Measurements from ENCODE around the gene SP1.

DNA sequence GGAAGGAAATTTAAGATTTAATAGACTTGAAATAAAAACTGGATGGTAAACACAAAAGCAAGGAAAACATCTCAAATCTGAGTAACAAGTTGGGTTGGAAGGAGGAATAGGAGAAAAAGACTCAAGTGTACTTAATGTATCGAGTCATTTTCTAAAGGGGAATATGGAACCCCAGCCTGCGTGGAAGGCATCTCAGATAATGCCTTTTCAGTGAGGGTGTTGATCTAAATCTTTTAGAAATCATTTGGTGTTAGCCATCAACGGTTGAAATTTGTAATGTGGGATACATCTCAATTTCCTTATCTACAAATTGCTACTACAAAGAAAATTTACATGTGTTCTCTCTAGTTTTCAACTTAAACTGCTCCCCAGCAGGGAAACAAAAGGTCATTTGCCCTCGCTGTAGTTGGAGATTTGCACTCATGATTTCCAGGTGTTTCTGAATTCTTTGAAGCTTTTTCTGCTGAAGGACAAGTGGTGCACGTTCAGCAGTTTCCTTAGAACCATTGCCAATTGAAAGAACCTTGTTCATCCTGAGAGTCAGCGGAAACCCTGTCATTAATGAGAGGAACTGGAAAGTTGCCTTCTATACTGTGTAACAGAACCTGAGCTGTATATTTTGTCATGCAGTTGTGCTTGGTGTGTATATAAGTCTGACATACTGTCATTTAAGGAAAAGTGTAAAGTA, 74.1 kb downstream of the SP1 start:
- TF ChIP-seq, protein P1, sequence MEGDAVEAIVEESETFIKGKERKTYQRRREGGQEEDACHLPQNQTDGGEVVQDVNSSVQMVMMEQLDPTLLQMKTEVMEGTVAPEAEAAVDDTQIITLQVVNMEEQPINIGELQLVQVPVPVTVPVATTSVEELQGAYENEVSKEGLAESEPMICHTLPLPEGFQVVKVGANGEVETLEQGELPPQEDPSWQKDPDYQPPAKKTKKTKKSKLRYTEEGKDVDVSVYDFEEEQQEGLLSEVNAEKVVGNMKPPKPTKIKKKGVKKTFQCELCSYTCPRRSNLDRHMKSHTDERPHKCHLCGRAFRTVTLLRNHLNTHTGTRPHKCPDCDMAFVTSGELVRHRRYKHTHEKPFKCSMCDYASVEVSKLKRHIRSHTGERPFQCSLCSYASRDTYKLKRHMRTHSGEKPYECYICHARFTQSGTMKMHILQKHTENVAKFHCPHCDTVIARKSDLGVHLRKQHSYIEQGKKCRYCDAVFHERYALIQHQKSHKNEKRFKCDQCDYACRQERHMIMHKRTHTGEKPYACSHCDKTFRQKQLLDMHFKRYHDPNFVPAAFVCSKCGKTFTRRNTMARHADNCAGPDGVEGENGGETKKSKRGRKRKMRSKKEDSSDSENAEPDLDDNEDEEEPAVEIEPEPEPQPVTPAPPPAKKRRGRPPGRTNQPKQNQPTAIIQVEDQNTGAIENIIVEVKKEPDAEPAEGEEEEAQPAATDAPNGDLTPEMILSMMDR (IDR thresholded peaks at IDR 0.05 in 2 of 3, conservative IDR thresholded peaks at IDR 0.05 in 1 of 3; ENCODE audit: borderline replicate concordance in 1 of 3, insufficient read depth in 1 of 3, low read depth in 2 of 3, low read length in 2 of 3) = no peak
- TF ChIP-seq POLR2A (IDR thresholded peaks at IDR 0.05; ENCODE audit: borderline replicate concordance, extremely low read depth, insufficient read depth, insufficient read length) = no peak
- TF ChIP-seq, protein P2, sequence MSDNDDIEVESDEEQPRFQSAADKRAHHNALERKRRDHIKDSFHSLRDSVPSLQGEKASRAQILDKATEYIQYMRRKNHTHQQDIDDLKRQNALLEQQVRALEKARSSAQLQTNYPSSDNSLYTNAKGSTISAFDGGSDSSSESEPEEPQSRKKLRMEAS (IDR thresholded peaks at IDR 0.05) = no peak
- TF ChIP-seq EZH2phosphoT487 (IDR thresholded peaks at IDR 0.05; ENCODE audit: borderline replicate concordance) = no peak
- TF ChIP-seq JUND (IDR thresholded peaks at IDR 0.05) = no peak
- TF ChIP-seq TCF7L2 (IDR thresholded peaks at IDR 0.05; ENCODE audit: borderline replicate concordance, extremely low read depth, insufficient read depth, insufficient read length) = no peak
- no peak for TF ChIP-seq SP1 (IDR thresholded peaks at IDR 0.05; ENCODE audit: low read depth)
- TF ChIP-seq, protein P3, sequence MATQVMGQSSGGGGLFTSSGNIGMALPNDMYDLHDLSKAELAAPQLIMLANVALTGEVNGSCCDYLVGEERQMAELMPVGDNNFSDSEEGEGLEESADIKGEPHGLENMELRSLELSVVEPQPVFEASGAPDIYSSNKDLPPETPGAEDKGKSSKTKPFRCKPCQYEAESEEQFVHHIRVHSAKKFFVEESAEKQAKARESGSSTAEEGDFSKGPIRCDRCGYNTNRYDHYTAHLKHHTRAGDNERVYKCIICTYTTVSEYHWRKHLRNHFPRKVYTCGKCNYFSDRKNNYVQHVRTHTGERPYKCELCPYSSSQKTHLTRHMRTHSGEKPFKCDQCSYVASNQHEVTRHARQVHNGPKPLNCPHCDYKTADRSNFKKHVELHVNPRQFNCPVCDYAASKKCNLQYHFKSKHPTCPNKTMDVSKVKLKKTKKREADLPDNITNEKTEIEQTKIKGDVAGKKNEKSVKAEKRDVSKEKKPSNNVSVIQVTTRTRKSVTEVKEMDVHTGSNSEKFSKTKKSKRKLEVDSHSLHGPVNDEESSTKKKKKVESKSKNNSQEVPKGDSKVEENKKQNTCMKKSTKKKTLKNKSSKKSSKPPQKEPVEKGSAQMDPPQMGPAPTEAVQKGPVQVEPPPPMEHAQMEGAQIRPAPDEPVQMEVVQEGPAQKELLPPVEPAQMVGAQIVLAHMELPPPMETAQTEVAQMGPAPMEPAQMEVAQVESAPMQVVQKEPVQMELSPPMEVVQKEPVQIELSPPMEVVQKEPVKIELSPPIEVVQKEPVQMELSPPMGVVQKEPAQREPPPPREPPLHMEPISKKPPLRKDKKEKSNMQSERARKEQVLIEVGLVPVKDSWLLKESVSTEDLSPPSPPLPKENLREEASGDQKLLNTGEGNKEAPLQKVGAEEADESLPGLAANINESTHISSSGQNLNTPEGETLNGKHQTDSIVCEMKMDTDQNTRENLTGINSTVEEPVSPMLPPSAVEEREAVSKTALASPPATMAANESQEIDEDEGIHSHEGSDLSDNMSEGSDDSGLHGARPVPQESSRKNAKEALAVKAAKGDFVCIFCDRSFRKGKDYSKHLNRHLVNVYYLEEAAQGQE (IDR thresholded peaks at IDR 0.05; ENCODE audit: low read depth) = no peak
- no peak for TF ChIP-seq SIN3A (IDR thresholded peaks at IDR 0.05; ENCODE audit: low read depth)
- TF ChIP-seq ZFX (IDR thresholded peaks at IDR 0.05) = no peak
